ENCODE measurements around the gene CYTH2.
A peak's percentile ranks its signal among the peaks of the same experiment; 100 is the strongest.

CYTH2 gene

DNA sequence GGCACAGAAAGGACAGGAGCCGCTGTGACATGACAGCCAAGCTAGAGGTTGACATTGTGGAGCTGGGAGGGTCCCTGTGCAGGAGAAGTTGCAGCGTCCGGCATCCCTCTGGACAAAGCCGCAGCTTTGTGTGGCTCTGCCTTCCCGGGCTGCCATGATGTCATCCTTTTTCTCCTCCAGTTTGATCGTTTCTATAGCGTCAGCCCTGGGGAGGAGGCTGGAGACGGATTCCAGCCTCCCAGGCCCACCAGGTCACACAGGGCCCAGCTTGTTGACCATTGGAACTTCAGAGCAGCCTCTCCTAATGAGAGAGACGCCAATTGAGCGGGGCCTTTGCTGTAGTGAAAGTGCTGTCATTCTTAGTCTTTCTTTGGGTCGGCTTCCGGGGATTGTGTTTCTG, 17.5 kb upstream of the CYTH2 start:
- Histone ChIP-seq H3K9me3 (ENCODE audit: control insufficient read depth in 5 of 5, low read length in 5 of 5) (no peaks in the 10 kb centered on the region), H3K4me1 (ENCODE audit: control insufficient read depth in 5 of 5, insufficient read depth in 5 of 5, low read length in 5 of 5) (peaks cover under 1 to 2% (median 1%) of the 10 kb centered on the region in 5 donors), H3K27ac (ENCODE audit: low read depth, low read length) (no peak overlapping the region), H3K4me3 (ENCODE audit: low read depth in 1 of 5, low read length in 5 of 5) (no peak overlapping the region), H3K9ac (ENCODE audit: low read length in 5 of 5) (no peak overlapping the region), H3K27me3 (ENCODE audit: control insufficient read depth in 5 of 5, insufficient read depth in 4 of 5, low read length in 5 of 5) (no peaks in the 10 kb centered on the region), H3K36me3 (ENCODE audit: control insufficient read depth in 5 of 5, insufficient read depth in 5 of 5, low read length in 5 of 5) (peaks cover 4 to 89% (median 76%) of the 10 kb centered on the region in 5 donors)

DNA sequence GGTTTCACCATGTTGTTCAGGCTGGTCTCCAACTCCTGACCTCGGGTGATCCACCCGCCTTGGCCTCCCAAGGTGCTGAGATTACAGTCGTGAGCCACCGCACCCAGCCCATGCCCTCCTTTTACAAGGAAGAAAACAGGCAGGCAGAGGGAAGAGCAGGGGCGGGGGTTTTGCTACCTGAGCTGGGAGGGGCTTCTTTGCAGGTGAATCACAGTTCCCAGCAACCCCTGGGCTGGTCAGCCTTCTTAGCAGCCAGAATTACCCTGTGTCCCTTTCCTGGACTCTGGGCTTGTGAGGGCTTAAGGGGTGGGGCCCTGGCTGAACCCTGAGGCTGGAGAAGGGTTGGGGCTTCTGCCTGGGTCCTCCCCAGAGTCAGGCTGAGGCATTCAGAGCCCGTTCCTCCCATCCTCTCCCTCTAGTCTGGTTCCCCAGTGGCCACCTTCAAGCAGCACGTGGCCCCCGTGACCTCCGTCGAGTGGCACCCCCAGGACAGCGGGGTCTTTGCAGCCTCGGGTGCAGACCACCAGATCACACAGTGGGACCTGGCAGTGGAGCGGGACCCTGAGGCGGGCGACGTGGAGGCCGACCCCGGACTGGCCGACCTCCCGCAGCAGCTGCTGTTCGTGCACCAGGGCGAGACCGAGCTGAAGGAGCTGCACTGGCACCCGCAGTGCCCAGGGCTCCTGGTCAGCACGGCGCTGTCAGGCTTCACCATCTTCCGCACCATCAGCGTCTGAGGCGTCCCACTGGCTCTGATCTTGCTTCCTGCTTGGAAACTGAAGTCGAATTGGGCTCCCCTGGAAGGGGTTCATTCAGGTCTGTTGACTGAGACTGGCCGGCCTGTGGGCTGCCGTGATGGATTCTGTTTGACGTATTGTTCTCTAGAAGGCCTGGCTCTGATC, 16.6 kb upstream of the CYTH2 start:
- Histone ChIP-seq H3K4me3 (ENCODE audit: low read depth in 1 of 5, low read length in 5 of 5) (no peak overlapping the region), H3K9ac (ENCODE audit: low read length in 5 of 5) (no peak overlapping the region), H3K27me3 (ENCODE audit: control insufficient read depth in 5 of 5, insufficient read depth in 4 of 5, low read length in 5 of 5) (no peaks in the 10 kb centered on the region), H3K27ac (ENCODE audit: low read depth, low read length) (no peak overlapping the region), H3K36me3 (ENCODE audit: control insufficient read depth in 5 of 5, insufficient read depth in 5 of 5, low read length in 5 of 5) (peaks cover 4 to 87% (median 73%) of the 10 kb centered on the region in 5 donors), H3K4me1 (ENCODE audit: control insufficient read depth in 5 of 5, insufficient read depth in 5 of 5, low read length in 5 of 5) (no peaks in the 10 kb centered on the region), H3K9me3 (ENCODE audit: control insufficient read depth in 5 of 5, low read length in 5 of 5) (no peaks in the 10 kb centered on the region)

DNA sequence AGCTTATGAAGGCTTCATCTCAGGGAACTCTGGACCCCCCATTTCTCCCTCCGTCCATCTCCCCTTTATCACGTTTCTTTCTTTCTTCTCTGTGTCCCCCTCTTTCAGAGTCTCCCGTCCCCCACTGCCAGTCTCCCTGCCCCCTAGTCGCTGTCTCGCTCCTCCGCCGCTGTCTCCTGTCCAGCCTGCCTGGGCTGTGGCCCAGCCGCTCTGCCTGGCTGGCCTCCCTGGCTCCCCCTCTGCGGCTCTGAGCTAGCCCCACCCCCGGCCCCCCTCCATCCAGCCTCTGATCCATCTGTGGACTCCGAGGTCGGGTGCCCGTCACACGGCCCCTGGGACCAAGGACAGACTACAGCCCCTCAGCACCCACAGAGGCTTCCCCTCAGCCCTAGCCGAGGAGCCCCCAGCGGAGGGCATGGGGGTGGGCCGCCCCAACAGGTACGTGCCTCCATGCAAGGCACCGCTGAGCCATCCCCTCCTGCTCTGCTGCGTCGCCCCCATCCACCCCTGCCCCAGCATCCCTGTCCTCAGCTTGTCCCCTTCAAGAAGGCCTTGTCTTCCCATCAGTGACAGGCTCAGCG, 14.9 kb upstream of the CYTH2 start:
- Histone ChIP-seq H3K27ac (ENCODE audit: low read depth, low read length) (no peak overlapping the region), H3K9me3 (ENCODE audit: control insufficient read depth in 5 of 5, low read length in 5 of 5) (no peaks in the 10 kb centered on the region), H3K9ac (ENCODE audit: low read length in 5 of 5) (no peak overlapping the region), H3K36me3 (ENCODE audit: control insufficient read depth in 5 of 5, insufficient read depth in 5 of 5, low read length in 5 of 5) (peaks cover 0 to 70% (median 61%) of the 10 kb centered on the region in 5 donors), H3K4me3 (ENCODE audit: low read depth in 1 of 5, low read length in 5 of 5) (no peak overlapping the region), H3K27me3 (ENCODE audit: control insufficient read depth in 5 of 5, insufficient read depth in 4 of 5, low read length in 5 of 5) (no peaks in the 10 kb centered on the region), H3K4me1 (ENCODE audit: control insufficient read depth in 5 of 5, insufficient read depth in 5 of 5, low read length in 5 of 5) (no peaks in the 10 kb centered on the region)

DNA sequence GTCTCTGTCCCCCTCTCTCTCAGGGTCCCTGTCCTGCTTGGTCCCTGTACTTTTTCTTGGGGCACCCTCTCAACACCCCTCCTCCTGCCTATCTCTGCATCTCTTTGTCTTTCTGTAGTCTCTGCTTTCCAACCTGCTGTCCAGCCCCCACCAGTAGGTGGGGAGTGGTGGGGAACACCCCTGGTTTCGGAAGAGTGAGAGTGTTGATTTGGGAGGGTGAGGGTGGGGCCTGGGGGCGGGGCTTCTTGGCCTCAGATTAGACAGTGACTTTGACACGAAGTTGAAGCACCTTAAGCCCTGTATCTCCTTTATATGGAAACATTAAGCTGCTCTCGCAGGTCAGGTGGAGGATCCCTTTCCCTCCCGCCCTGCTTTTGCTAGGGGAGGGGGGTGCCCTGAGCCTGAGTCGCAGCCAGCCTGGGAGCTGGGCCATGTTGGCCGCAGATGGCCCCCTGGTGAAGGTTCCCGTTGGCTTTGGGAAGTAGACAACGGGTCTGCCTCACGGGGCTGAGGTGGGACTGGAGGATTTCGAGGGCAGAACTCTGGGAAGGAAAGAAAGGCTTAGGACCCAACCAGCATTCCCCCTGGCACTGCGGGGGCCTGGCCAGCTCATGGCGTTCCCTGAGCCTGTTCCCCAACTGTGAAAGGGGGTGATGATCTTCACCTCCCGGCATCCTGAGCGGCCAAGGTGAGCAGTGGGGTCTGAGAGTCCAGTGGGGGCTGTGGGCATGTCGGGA, 13.8 kb upstream of the CYTH2 start, which contains the start of gene KCNJ14:
KCNJ14 (plus strand) TSS at position 404 of the 737 bp plus-strand sequence. CDS start 6,151 bp downstream, outside the sequence.
- H3K9ac ChIP-seq (ENCODE audit: low read length in 5 of 5) = peak within 1 kb of the TSS in 1 of 5 donors; percentile 15
- H3K27me3 ChIP-seq (ENCODE audit: control insufficient read depth in 5 of 5, insufficient read depth in 4 of 5, low read length in 5 of 5) = no peaks in the 10 kb centered on the region
- H3K36me3 ChIP-seq (ENCODE audit: control insufficient read depth in 5 of 5, insufficient read depth in 5 of 5, low read length in 5 of 5) = peaks cover 0 to 59% (median 50%) of the 10 kb centered on the region in 5 donors
- H3K4me3 ChIP-seq (ENCODE audit: low read depth in 1 of 5, low read length in 5 of 5) = no peak within 1 kb of the TSS
- no peaks in the 10 kb centered on the region for H3K4me1 ChIP-seq (ENCODE audit: control insufficient read depth in 5 of 5, insufficient read depth in 5 of 5, low read length in 5 of 5)
- no peak within 1 kb of the TSS for H3K27ac ChIP-seq (ENCODE audit: low read depth, low read length)
- H3K9me3 ChIP-seq (ENCODE audit: control insufficient read depth in 5 of 5, low read length in 5 of 5) = no peaks in the 10 kb centered on the region

DNA sequence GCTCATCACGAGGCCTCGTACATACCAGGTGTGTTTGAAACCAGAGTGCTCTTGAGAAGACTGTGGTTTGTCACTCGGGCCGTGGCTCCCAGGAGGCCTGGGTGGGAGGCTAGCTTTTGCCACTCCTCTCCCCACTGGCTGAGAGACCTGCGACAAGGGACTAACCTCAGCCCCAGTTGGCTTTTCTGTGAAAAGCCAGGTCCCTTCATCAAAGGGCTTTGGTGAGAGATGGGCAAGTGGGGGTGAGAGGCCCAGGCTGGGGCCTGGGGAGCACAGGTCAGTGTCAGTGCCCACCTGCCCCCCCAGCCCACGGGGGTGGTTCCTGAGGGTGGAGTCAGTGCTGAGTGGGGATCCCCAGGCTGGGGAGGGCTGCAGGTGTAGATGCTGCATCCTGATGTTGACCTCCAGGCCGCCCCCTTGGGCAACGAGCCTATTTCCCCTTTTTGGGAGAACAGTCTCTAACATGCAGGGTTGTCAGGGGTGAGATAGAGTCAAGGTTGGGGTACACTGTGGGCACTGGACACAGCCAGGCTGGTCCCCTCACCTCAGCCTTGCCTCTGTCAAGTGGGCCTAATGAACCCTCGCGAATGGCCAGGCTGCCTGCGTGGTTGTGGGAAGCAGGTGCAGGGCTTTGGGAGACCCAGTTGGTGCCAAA, 13.1 kb upstream of the CYTH2 start:
- H3K36me3 ChIP-seq (ENCODE audit: control insufficient read depth in 5 of 5, insufficient read depth in 5 of 5, low read length in 5 of 5) = peaks cover 0 to 52% (median 43%) of the 10 kb centered on the region in 5 donors
- H3K9ac ChIP-seq (ENCODE audit: low read length in 5 of 5) = no peak overlapping the region
- no peaks in the 10 kb centered on the region for H3K9me3 ChIP-seq (ENCODE audit: control insufficient read depth in 5 of 5, low read length in 5 of 5)
- no peaks in the 10 kb centered on the region for H3K4me1 ChIP-seq (ENCODE audit: control insufficient read depth in 5 of 5, insufficient read depth in 5 of 5, low read length in 5 of 5)
- H3K27ac ChIP-seq (ENCODE audit: low read depth, low read length) = no peak overlapping the region
- no peak overlapping the region for H3K4me3 ChIP-seq (ENCODE audit: low read depth in 1 of 5, low read length in 5 of 5)
- no peaks in the 10 kb centered on the region for H3K27me3 ChIP-seq (ENCODE audit: control insufficient read depth in 5 of 5, insufficient read depth in 4 of 5, low read length in 5 of 5)

DNA sequence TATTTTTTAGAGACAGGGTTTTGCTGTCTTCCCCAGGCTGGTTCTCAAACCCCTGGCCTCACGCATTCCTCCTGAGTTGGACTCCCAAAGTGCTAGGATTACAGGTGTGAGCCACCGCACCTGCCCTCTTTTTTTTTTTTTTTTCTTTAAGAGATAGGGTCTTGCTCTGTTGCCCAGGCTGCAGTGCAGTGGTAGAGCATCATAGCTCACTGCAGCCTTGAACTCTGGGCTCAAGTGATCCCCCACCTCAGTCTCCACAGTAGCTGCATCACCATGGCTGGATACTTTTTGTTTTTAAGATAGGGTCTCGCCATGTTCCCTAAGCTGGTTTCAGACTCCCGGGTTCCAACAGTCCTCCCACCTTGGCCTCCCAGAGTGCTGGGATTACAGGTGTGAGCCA, 12.3 kb upstream of the CYTH2 start:
- no peak overlapping the region for H3K27ac ChIP-seq (ENCODE audit: low read depth, low read length)
- H3K4me3 ChIP-seq (ENCODE audit: low read depth in 1 of 5, low read length in 5 of 5) = no peak overlapping the region
- no peaks in the 10 kb centered on the region for H3K9me3 ChIP-seq (ENCODE audit: control insufficient read depth in 5 of 5, low read length in 5 of 5)
- no peaks in the 10 kb centered on the region for H3K4me1 ChIP-seq (ENCODE audit: control insufficient read depth in 5 of 5, insufficient read depth in 5 of 5, low read length in 5 of 5)
- H3K36me3 ChIP-seq (ENCODE audit: control insufficient read depth in 5 of 5, insufficient read depth in 5 of 5, low read length in 5 of 5) = peaks cover 0 to 44% (median 35%) of the 10 kb centered on the region in 5 donors
- H3K27me3 ChIP-seq (ENCODE audit: control insufficient read depth in 5 of 5, insufficient read depth in 4 of 5, low read length in 5 of 5) = no peaks in the 10 kb centered on the region
- no peak overlapping the region for H3K9ac ChIP-seq (ENCODE audit: low read length in 5 of 5)

DNA sequence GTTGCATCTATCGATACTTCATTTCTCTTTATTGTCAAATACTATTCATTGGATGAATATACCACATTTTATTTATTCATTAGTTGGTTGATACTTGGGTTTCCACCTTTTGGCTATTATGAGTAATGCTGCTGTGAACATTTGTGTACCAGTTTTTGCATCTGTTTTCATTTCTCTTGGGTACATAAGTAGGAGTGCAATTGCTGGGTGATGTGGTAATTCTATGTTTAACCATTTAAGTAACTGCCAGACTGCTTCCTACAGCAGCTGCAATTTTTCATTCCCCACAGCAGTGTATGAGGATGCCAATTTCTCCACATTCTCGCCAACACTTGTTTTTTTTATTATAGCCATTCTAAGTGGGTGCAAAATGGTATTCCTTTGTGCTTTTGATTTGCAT, 11.2 kb upstream of the CYTH2 start:
- no peaks in the 10 kb centered on the region for H3K27me3 ChIP-seq (ENCODE audit: control insufficient read depth in 5 of 5, insufficient read depth in 4 of 5, low read length in 5 of 5)
- H3K4me3 ChIP-seq (ENCODE audit: low read depth in 1 of 5, low read length in 5 of 5) = no peak overlapping the region
- peaks cover 0 to 37% (median 27%) of the 10 kb centered on the region in 5 donors for H3K36me3 ChIP-seq (ENCODE audit: control insufficient read depth in 5 of 5, insufficient read depth in 5 of 5, low read length in 5 of 5)
- H3K9me3 ChIP-seq (ENCODE audit: control insufficient read depth in 5 of 5, low read length in 5 of 5) = no peaks in the 10 kb centered on the region
- H3K4me1 ChIP-seq (ENCODE audit: control insufficient read depth in 5 of 5, insufficient read depth in 5 of 5, low read length in 5 of 5) = no peaks in the 10 kb centered on the region
- no peak overlapping the region for H3K9ac ChIP-seq (ENCODE audit: low read length in 5 of 5)
- no peak overlapping the region for H3K27ac ChIP-seq (ENCODE audit: low read depth, low read length)

DNA sequence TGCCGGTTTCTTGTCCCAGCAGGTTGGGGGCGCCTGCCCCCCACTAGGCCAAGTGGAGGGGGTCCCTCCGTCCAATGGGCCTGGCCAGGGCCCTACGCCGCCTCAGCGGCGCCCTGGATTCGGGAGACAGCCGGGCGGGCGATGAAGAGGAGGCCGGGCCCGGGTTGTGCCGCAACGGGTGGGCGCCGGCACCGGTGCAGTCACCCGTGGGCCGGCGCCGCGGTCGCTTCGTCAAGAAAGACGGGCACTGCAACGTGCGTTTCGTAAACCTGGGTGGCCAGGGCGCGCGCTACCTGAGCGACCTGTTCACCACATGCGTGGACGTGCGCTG, 7.6 kb upstream of the CYTH2 start:
- no peak overlapping the region for H3K4me3 ChIP-seq (ENCODE audit: low read depth in 1 of 5, low read length in 5 of 5)
- H3K4me1 ChIP-seq (ENCODE audit: control insufficient read depth in 5 of 5, insufficient read depth in 5 of 5, low read length in 5 of 5) = no peaks in the 10 kb centered on the region
- no peaks in the 10 kb centered on the region for H3K27me3 ChIP-seq (ENCODE audit: control insufficient read depth in 5 of 5, insufficient read depth in 4 of 5, low read length in 5 of 5)
- H3K9ac ChIP-seq (ENCODE audit: low read length in 5 of 5) = no peak overlapping the region
- no peak overlapping the region for H3K27ac ChIP-seq (ENCODE audit: low read depth, low read length)
- no peaks in the 10 kb centered on the region for H3K9me3 ChIP-seq (ENCODE audit: control insufficient read depth in 5 of 5, low read length in 5 of 5)
- peaks cover 0 to 6% (median 3%) of the 10 kb centered on the region in 5 donors for H3K36me3 ChIP-seq (ENCODE audit: control insufficient read depth in 5 of 5, insufficient read depth in 5 of 5, low read length in 5 of 5)

DNA sequence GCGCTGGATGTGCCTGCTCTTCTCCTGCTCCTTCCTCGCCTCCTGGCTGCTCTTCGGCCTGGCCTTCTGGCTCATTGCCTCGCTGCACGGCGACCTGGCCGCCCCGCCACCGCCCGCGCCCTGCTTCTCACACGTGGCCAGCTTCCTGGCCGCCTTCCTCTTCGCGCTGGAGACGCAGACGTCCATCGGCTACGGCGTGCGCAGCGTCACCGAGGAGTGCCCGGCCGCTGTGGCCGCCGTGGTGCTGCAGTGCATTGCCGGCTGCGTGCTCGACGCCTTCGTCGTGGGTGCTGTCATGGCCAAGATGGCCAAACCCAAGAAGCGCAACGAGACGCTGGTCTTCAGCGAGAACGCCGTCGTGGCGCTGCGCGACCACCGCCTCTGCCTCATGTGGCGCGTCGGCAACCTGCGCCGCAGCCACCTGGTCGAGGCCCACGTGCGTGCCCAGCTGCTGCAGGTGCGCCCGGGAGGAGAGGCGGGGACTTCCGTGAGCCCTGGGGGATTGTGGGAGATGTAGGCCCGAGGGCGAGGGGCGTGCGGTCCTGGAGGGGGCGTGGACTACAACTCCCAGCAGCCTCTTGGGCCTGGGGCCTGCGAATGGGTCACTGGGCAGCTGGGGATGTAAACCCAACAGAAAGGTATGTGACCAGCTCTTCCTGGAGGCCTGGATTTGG, 7.0 kb upstream of the CYTH2 start:
- H3K4me3 ChIP-seq (ENCODE audit: low read depth in 1 of 5, low read length in 5 of 5) = no peak overlapping the region
- no peak overlapping the region for H3K27ac ChIP-seq (ENCODE audit: low read depth, low read length)
- no peaks in the 10 kb centered on the region for H3K9me3 ChIP-seq (ENCODE audit: control insufficient read depth in 5 of 5, low read length in 5 of 5)
- H3K27me3 ChIP-seq (ENCODE audit: control insufficient read depth in 5 of 5, insufficient read depth in 4 of 5, low read length in 5 of 5) = peaks cover 0 to 2% (median 0%) of the 10 kb centered on the region in 5 donors
- peaks cover 0 to 4% (median under 1%) of the 10 kb centered on the region in 5 donors for H3K36me3 ChIP-seq (ENCODE audit: control insufficient read depth in 5 of 5, insufficient read depth in 5 of 5, low read length in 5 of 5)
- H3K4me1 ChIP-seq (ENCODE audit: control insufficient read depth in 5 of 5, insufficient read depth in 5 of 5, low read length in 5 of 5) = no peaks in the 10 kb centered on the region
- H3K9ac ChIP-seq (ENCODE audit: low read length in 5 of 5) = no peak overlapping the region

Measured in subcutaneous abdominal adipose tissue (tissue), 5 donors.